SH-SY5Y (cell line): ENCODE data around the gene PPAT.

ENCODE experiments used
- GATA2 ChIP-seq: IDR thresholded peaks from 2 replicates; pipeline ENCODE4 v1.6.1; 2011; ENCODE audit warnings: mild to moderate bottlenecking, low read depth, low read length
- GATA3 ChIP-seq: IDR thresholded peaks from 2 replicates; pipeline ENCODE4 v1.6.1; 2011; ENCODE audit warnings: low read depth, mild to moderate bottlenecking, low read length, moderate library complexity

DNA sequence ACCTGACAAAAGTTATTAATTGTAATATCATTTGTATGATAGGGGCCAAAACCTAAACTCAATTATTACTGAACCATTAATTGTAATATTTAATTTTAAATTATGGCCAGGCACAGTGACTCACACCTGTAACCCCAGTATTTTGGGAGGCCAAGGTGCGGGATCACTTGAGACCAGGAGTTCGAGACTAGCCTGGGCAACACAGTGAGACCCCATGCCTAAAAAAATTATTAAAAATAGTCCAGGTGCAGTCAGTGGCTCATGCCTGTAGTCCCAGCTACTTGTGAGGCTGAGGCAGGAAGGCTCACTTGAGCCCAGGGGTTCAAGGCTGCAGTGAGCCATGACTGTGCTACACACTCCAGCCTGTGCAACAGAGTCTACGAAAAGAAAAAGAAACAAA lies 18.0 kb downstream of the PPAT start:
- no peak for TF ChIP-seq GATA2
- TF ChIP-seq GATA3, result no peak
